ENCODE data around the gene RHOU. TPM values are rescaled to one million over a fixed set of nuclear protein-coding genes. Genes with fewer than 3 reads are reported as not detected.
"Not testable (repeated sequence)": the region's sequence is repeated elsewhere in the genome, so short reads cannot be mapped to it uniquely, and the experiment has no call there.

The RHOU gene
- total RNA-seq, 1 donor from 2014 or later = 6.1 TPM

GRCh38 chr1:228689255-228689654 lies 46.0 kb upstream of the RHOU start:
- H2AFZ ChIP-seq (ENCODE audit: low read depth, low read length) = no peak overlapping the region
- TF ChIP-seq CTCF (IDR thresholded peaks at IDR 0.05; ENCODE audit: insufficient read depth, low read depth, low read length) = no peak
- peaks cover 4% of the 10 kb centered on the region for H3K27me3 ChIP-seq (ENCODE audit: insufficient read depth, low read length)
- H3K9me3 Mint-ChIP-seq (ENCODE audit: unreplicated experiment) = peaks cover 2% of the 10 kb centered on the region
- peaks cover 2% of the 10 kb centered on the region for H3K36me3 Mint-ChIP-seq (ENCODE audit: low read depth, unreplicated experiment)
- H3K4me3 ChIP-seq (ENCODE audit: insufficient read depth, low read depth, low read length) = no peak overlapping the region
- H3K4me1 ChIP-seq (ENCODE audit: insufficient read depth, low read length) = no peaks in the 10 kb centered on the region
- no peak overlapping the region for H3K27ac ChIP-seq (ENCODE audit: low read depth, low read length)
- H3K4me1 Mint-ChIP-seq (ENCODE audit: low read depth, unreplicated experiment) = peaks cover 8% of the 10 kb centered on the region
- DNase-seq (ENCODE audit: low read depth) (no peak), FAIRE-seq (no peak)
- no peak overlapping the region for H3K27ac Mint-ChIP-seq (ENCODE audit: unreplicated experiment)
- no peaks in the 10 kb centered on the region for H3K79me2 ChIP-seq (ENCODE audit: insufficient read depth, low read length)
- no peaks in the 10 kb centered on the region for H4K20me1 ChIP-seq (ENCODE audit: insufficient read depth, low read length)
- H3K9ac ChIP-seq (ENCODE audit: low read length) = no peak overlapping the region
- no peak overlapping the region for H3K4me2 ChIP-seq (ENCODE audit: low read length)
- no peaks in the 10 kb centered on the region for H3K36me3 ChIP-seq (ENCODE audit: insufficient read depth, low read length)
- no peaks in the 10 kb centered on the region for H3K9me3 ChIP-seq (ENCODE audit: insufficient read depth, low read depth, low read length)
- H3K27me3 Mint-ChIP-seq (ENCODE audit: low read depth, unreplicated experiment) = peaks cover 22% of the 10 kb centered on the region
- no peak overlapping the region for H3K4me3 Mint-ChIP-seq (ENCODE audit: unreplicated experiment)

GRCh38 chr1:228691211-228691610 lies 44.1 kb upstream of the RHOU start:
- H3K4me2 ChIP-seq (ENCODE audit: low read length) = no peak overlapping the region
- no peak overlapping the region for H3K27ac ChIP-seq (ENCODE audit: low read depth, low read length)
- no peaks in the 10 kb centered on the region for H3K4me1 Mint-ChIP-seq (ENCODE audit: low read depth, unreplicated experiment)
- no peak for DNase-seq (ENCODE audit: low read depth)
- no peak overlapping the region for H3K27ac Mint-ChIP-seq (ENCODE audit: unreplicated experiment)
- no peaks in the 10 kb centered on the region for H4K20me1 ChIP-seq (ENCODE audit: insufficient read depth, low read length)
- H3K36me3 Mint-ChIP-seq (ENCODE audit: low read depth, unreplicated experiment) = peaks cover 2% of the 10 kb centered on the region
- H3K79me2 ChIP-seq (ENCODE audit: insufficient read depth, low read length) = no peaks in the 10 kb centered on the region
- no peak for TF ChIP-seq EZH2 (IDR thresholded peaks at IDR 0.05; ENCODE audit: insufficient read depth, low read length)
- TF ChIP-seq CTCF (IDR thresholded peaks at IDR 0.05; ENCODE audit: insufficient read depth, low read depth, low read length) = no peak
- H3K36me3 ChIP-seq (ENCODE audit: insufficient read depth, low read length) = no peaks in the 10 kb centered on the region
- H3K4me1 ChIP-seq (ENCODE audit: insufficient read depth, low read length) = no peaks in the 10 kb centered on the region
- no peak overlapping the region for H3K9ac ChIP-seq (ENCODE audit: low read length)
- no peaks in the 10 kb centered on the region for H3K9me3 ChIP-seq (ENCODE audit: insufficient read depth, low read depth, low read length)
- no peak overlapping the region for H2AFZ ChIP-seq (ENCODE audit: low read depth, low read length)
- peaks cover 2% of the 10 kb centered on the region for H3K9me3 Mint-ChIP-seq (ENCODE audit: unreplicated experiment)
- no peak overlapping the region for H3K4me3 ChIP-seq (ENCODE audit: insufficient read depth, low read depth, low read length)
- H3K27me3 Mint-ChIP-seq (ENCODE audit: low read depth, unreplicated experiment) = peaks cover 22% of the 10 kb centered on the region
- no peak overlapping the region for H3K4me3 Mint-ChIP-seq (ENCODE audit: unreplicated experiment)
- FAIRE-seq = no peak
- peaks cover 4% of the 10 kb centered on the region for H3K27me3 ChIP-seq (ENCODE audit: insufficient read depth, low read length)

GRCh38 chr1:228691926-228692325 lies 43.4 kb upstream of the RHOU start:
- Histone ChIP-seq H3K36me3 (ENCODE audit: insufficient read depth, low read length) (no peaks in the 10 kb centered on the region), H3K9ac (ENCODE audit: low read length) (no peak overlapping the region), H3K9me3 (ENCODE audit: insufficient read depth, low read depth, low read length) (no peaks in the 10 kb centered on the region), H3K4me3 (ENCODE audit: insufficient read depth, low read depth, low read length) (no peak overlapping the region), H3K27ac (ENCODE audit: low read depth, low read length) (no peak overlapping the region), H3K27me3 (ENCODE audit: insufficient read depth, low read length) (peaks cover 4% of the 10 kb centered on the region), H2AFZ (ENCODE audit: low read depth, low read length) (no peak overlapping the region), H3K4me2 (ENCODE audit: low read length) (no peak overlapping the region), H3K79me2 (ENCODE audit: insufficient read depth, low read length) (no peaks in the 10 kb centered on the region), H3K4me1 (ENCODE audit: insufficient read depth, low read length) (no peaks in the 10 kb centered on the region), H4K20me1 (ENCODE audit: insufficient read depth, low read length) (no peaks in the 10 kb centered on the region)
- DNase-seq (ENCODE audit: low read depth) (peak; percentile 19), FAIRE-seq (no peak)
- Mint-ChIP-seq H3K4me1 (ENCODE audit: low read depth, unreplicated experiment) (no peaks in the 10 kb centered on the region), H3K27ac (ENCODE audit: unreplicated experiment) (no peak overlapping the region), H3K4me3 (ENCODE audit: unreplicated experiment) (no peak overlapping the region), H3K36me3 (ENCODE audit: low read depth, unreplicated experiment) (peaks cover 2% of the 10 kb centered on the region), H3K9me3 (ENCODE audit: unreplicated experiment) (peaks cover 2% of the 10 kb centered on the region), H3K27me3 (ENCODE audit: low read depth, unreplicated experiment) (peaks cover 22% of the 10 kb centered on the region)
- TF ChIP-seq CTCF (IDR thresholded peaks at IDR 0.05; ENCODE audit: insufficient read depth, low read depth, low read length) (peak; percentile 38), EZH2 (IDR thresholded peaks at IDR 0.05; ENCODE audit: insufficient read depth, low read length) (no peak)

- not testable (repeated sequence) for H3K36me3 Mint-ChIP-seq (ENCODE audit: low read depth, unreplicated experiment); DNase-seq (ENCODE audit: low read depth); FAIRE-seq; H3K79me2 ChIP-seq (ENCODE audit: insufficient read depth, low read length); H3K4me1 ChIP-seq (ENCODE audit: insufficient read depth, low read length); H3K36me3 ChIP-seq (ENCODE audit: insufficient read depth, low read length); H3K27ac ChIP-seq (ENCODE audit: low read depth, low read length); H3K9ac ChIP-seq (ENCODE audit: low read length); H3K27ac Mint-ChIP-seq (ENCODE audit: unreplicated experiment); H3K27me3 Mint-ChIP-seq (ENCODE audit: low read depth, unreplicated experiment); H3K27me3 ChIP-seq (ENCODE audit: insufficient read depth, low read length); H3K9me3 ChIP-seq (ENCODE audit: insufficient read depth, low read depth, low read length); H3K4me2 ChIP-seq (ENCODE audit: low read length); H3K4me3 Mint-ChIP-seq (ENCODE audit: unreplicated experiment); H3K4me1 Mint-ChIP-seq (ENCODE audit: low read depth, unreplicated experiment); H3K4me3 ChIP-seq (ENCODE audit: insufficient read depth, low read depth, low read length); H4K20me1 ChIP-seq (ENCODE audit: insufficient read depth, low read length); H2AFZ ChIP-seq (ENCODE audit: low read depth, low read length); H3K9me3 Mint-ChIP-seq (ENCODE audit: unreplicated experiment)
Measured at GRCh38 chr1:228694447-228694846, 40.8 kb upstream of the RHOU start.

Measured in astrocyte (in vitro differentiated cells and primary cell).